NCI-H526 treated with DMSO at 0.1 percent for 48 hours (cell line): Measurements from ENCODE around the gene KCNB1.
"Not testable (repeated sequence)": the region's sequence is repeated elsewhere in the genome, so short reads cannot be mapped to it uniquely, and the experiment has no call there.

Experiments used
- DNase-seq: peaks from one replicate; lab custom pipeline; 2025; lab: John Stamatoyannopoulos, UW

KCNB1 gene

GRCh38 chr20:49433333-49433732 lies 49.1 kb downstream of the KCNB1 start:
- DNase-seq, result no peak

- DNase-seq, result no peak
Measured at GRCh38 chr20:49432550-49432949, 49.9 kb downstream of the KCNB1 start.

- DNase-seq, result no peak
Measured at GRCh38 chr20:49431329-49431728, 51.1 kb downstream of the KCNB1 start.

- DNase-seq, result no peak
Measured at GRCh38 chr20:49430320-49430719, 52.1 kb downstream of the KCNB1 start.

GRCh38 chr20:49427751-49428518 lies 54.5 kb downstream of the KCNB1 start:
- no peak for DNase-seq

- DNase-seq, result no peak
Measured at GRCh38 chr20:49426873-49427272, 55.6 kb downstream of the KCNB1 start.

- DNase-seq, result no peak
Measured at GRCh38 chr20:49426395-49426794, 56.1 kb downstream of the KCNB1 start.

GRCh38 chr20:49424536-49424935 lies 57.9 kb downstream of the KCNB1 start:
- DNase-seq, result no peak

- DNase-seq, result no peak
Measured at GRCh38 chr20:49422161-49422560, 60.3 kb downstream of the KCNB1 start.

- DNase-seq, result no peak
Measured at GRCh38 chr20:49420811-49421295, 61.6 kb downstream of the KCNB1 start.

- no peak for DNase-seq
Measured at GRCh38 chr20:49420292-49420691, 62.2 kb downstream of the KCNB1 start.

- no peak for DNase-seq
Measured at GRCh38 chr20:49419785-49420184, 62.7 kb downstream of the KCNB1 start.

- no peak for DNase-seq
Measured at GRCh38 chr20:49418809-49419208, 63.7 kb downstream of the KCNB1 start.

GRCh38 chr20:49417843-49418555 lies 64.5 kb downstream of the KCNB1 start:
- DNase-seq, result no peak

- no peak for DNase-seq
Measured at GRCh38 chr20:49415668-49416044, 66.8 kb downstream of the KCNB1 start.

- DNase-seq, result no peak
Measured at GRCh38 chr20:49415005-49415667, 67.3 kb downstream of the KCNB1 start.

- DNase-seq, result no peak
Measured at GRCh38 chr20:49413677-49414076, 68.8 kb downstream of the KCNB1 start.

GRCh38 chr20:49412953-49413352 lies 69.5 kb downstream of the KCNB1 start:
- no peak for DNase-seq

GRCh38 chr20:49412254-49412653 lies 70.2 kb downstream of the KCNB1 start:
- no peak for DNase-seq

GRCh38 chr20:49411221-49411925 lies 71.1 kb downstream of the KCNB1 start:
- DNase-seq, result no peak

- DNase-seq, result not testable (repeated sequence)
Measured at GRCh38 chr20:49409975-49410621, 72.4 kb downstream of the KCNB1 start.
